GM21717 (cell line): ENCODE measurements around the gene TTLL13.
"Not testable (repeated sequence)": the region's sequence is repeated elsewhere in the genome, so short reads cannot be mapped to it uniquely, and the experiment has no call there.

Source experiments
- ATAC-seq: cut with Tn5 transposase; IDR thresholded peaks from one replicate; pipeline ENCODE4 v1.9.1; 2021; ENCODE audit warnings: mild to moderate bottlenecking, moderate library complexity; ENCODE audit not compliant: unreplicated experiment

The TTLL13 gene

GRCh38 chr15:90271459-90272166, 22.3 kb downstream of the TTLL13 start:
- no peak for ATAC-seq

GRCh38 chr15:90278467-90278866, 29.1 kb downstream of the TTLL13 start:
- ATAC-seq, result not testable (repeated sequence)

- not testable (repeated sequence) for ATAC-seq
Observed at GRCh38 chr15:90280743-90281142, 31.4 kb downstream of the TTLL13 start.

- not testable (repeated sequence) for ATAC-seq
Observed at GRCh38 chr15:90281637-90282036, 32.3 kb downstream of the TTLL13 start.

GRCh38 chr15:90286678-90287077, 37.3 kb downstream of the TTLL13 start:
- ATAC-seq, result no peak

- no peak for ATAC-seq
Observed at GRCh38 chr15:90287101-90287500, 37.7 kb downstream of the TTLL13 start.

- ATAC-seq, result no peak
Observed at GRCh38 chr15:90287946-90288345, 38.6 kb downstream of the TTLL13 start.

- no peak for ATAC-seq
Observed at GRCh38 chr15:90291679-90292356, 42.5 kb downstream of the TTLL13 start.

GRCh38 chr15:90293040-90293810, 43.9 kb downstream of the TTLL13 start:
- not testable (repeated sequence) for ATAC-seq

GRCh38 chr15:90294159-90294558, 44.8 kb downstream of the TTLL13 start:
- ATAC-seq, result no peak

- no peak for ATAC-seq
Observed at GRCh38 chr15:90294601-90295269, 45.4 kb downstream of the TTLL13 start.

GRCh38 chr15:90295270-90295648, 45.9 kb downstream of the TTLL13 start:
- no peak for ATAC-seq

GRCh38 chr15:90296316-90296884, 47.0 kb downstream of the TTLL13 start:
- not testable (repeated sequence) for ATAC-seq

- ATAC-seq, result no peak
Observed at GRCh38 chr15:90297021-90297420, 47.7 kb downstream of the TTLL13 start.

GRCh38 chr15:90300541-90300940, 51.2 kb downstream of the TTLL13 start:
- no peak for ATAC-seq

GRCh38 chr15:90300988-90301706, 51.8 kb downstream of the TTLL13 start:
- no peak for ATAC-seq

- ATAC-seq, result no peak
Observed at GRCh38 chr15:90301707-90302300, 52.4 kb downstream of the TTLL13 start.

- not testable (repeated sequence) for ATAC-seq
Observed at GRCh38 chr15:90305355-90305754, 56.0 kb downstream of the TTLL13 start.

GRCh38 chr15:90305932-90306331, 56.6 kb downstream of the TTLL13 start:
- no peak for ATAC-seq

GRCh38 chr15:90306560-90306959, 57.2 kb downstream of the TTLL13 start:
- ATAC-seq, result no peak
